IMR-90 (cell line): ENCODE results near the gene PLN. TPM values are rescaled to one million over a fixed set of nuclear protein-coding genes. Genes with fewer than 3 reads are reported as not detected.

ENCODE experiments used
- ATAC-seq: fragments of 200-7000 bp; cut with Tn5 transposase; 2 replicates; pipeline ENCODE4 v1.9.1; 2020; ENCODE audit warnings: low read depth, mild to moderate bottlenecking, moderate library complexity
- BruUV-seq: library from RNA; stranded (reverse); fragments of 400-500 nt; replicated peaks from 2 replicates; lab custom pipeline; 2021; lab: Mats Ljungman, UMichigan
- CTCF ChIA-PET: fragments of 300-600 bp; formaldehyde crosslinking; extraction: SDS; loops from one replicate; lab custom pipeline; 2021; ENCODE audit warnings: antibody characterized with exemption; lab: Yijun Ruan, JAX
- POLR2A ChIA-PET: fragments of 300-600 bp; sonication (Branson Sonifier 250); formaldehyde crosslinking; loops from one replicate; lab custom pipeline; 2022; ENCODE audit warnings: antibody characterized with exemption; ENCODE audit not compliant: unreplicated experiment; lab: Charles Lee
- DNase-seq: peaks from one replicate; pipeline ENCODE4 v3.0.0; 2013
- H2AFZ ChIP-seq: replicated peaks from 2 replicates; pipeline ENCODE3; 2013; ENCODE audit warnings: low read length, mild to moderate bottlenecking; ENCODE audit not compliant: poor library complexity
- H2AK5ac ChIP-seq: 2 replicates; pipeline ENCODE4 v1.6.1; 2013; ENCODE audit warnings: low read depth, low read length, inconsistent platforms
- H2AK9ac ChIP-seq: replicated peaks from 2 replicates; pipeline ENCODE3; 2013; ENCODE audit warnings: mild to moderate bottlenecking, low read depth, low read length, moderate library complexity; ENCODE audit not compliant: poor library complexity
- H2BK120ac ChIP-seq: 2 replicates; pipeline ENCODE4 v1.6.1; 2013; ENCODE audit warnings: low read depth, low read length, inconsistent platforms
- H2BK15ac ChIP-seq: 3 replicates; pipeline ENCODE4 v1.6.1; 2013; ENCODE audit warnings: low read depth, low read length, inconsistent platforms
- H2BK20ac ChIP-seq: 2 replicates; pipeline ENCODE4 v1.6.1; 2013; ENCODE audit warnings: low read depth, mild to moderate bottlenecking, inconsistent platforms, low read length, moderate library complexity
- H2BK5ac ChIP-seq: 2 replicates; pipeline ENCODE4 v1.6.1; 2013; ENCODE audit warnings: mild to moderate bottlenecking, low read depth, low read length, inconsistent platforms; ENCODE audit not compliant: poor library complexity, severe bottlenecking
- H3K14ac ChIP-seq: replicated peaks from 2 replicates; pipeline ENCODE4 v1.6.1; 2013; ENCODE audit warnings: low read depth, low read length, inconsistent platforms
- H3K18ac ChIP-seq: 2 replicates; pipeline ENCODE4 v1.6.1; 2013; ENCODE audit warnings: low read depth, low read length, control low read depth
- H3K23ac ChIP-seq: 2 replicates; pipeline ENCODE4 v1.6.1; 2013; ENCODE audit warnings: low read depth, low read length, inconsistent platforms
- H3K27ac ChIP-seq: 2 replicates; pipeline ENCODE4 v1.5.1; 2013; ENCODE audit warnings: mild to moderate bottlenecking, control low read depth, low read length; ENCODE audit not compliant: insufficient read depth
- H3K27me3 ChIP-seq: 2 replicates; pipeline ENCODE4 v1.6.1; 2013; ENCODE audit warnings: low read length; ENCODE audit not compliant: control insufficient read depth, insufficient read depth
- H3K36me3 ChIP-seq: 2 replicates; pipeline ENCODE4 v1.6.1; 2013; ENCODE audit warnings: low read length, mixed read lengths; ENCODE audit not compliant: control insufficient read depth, insufficient read depth
- H3K4ac ChIP-seq: 2 replicates; pipeline ENCODE4 v1.6.1; 2013; ENCODE audit warnings: low read depth, low read length, inconsistent platforms
- H3K4me1 ChIP-seq: 2 replicates; pipeline ENCODE4 v1.6.1; 2013; ENCODE audit warnings: low read length, mixed read lengths; ENCODE audit not compliant: control insufficient read depth, insufficient read depth
- H3K4me2 ChIP-seq: 2 replicates; pipeline ENCODE4 v1.6.1; 2013; ENCODE audit warnings: low read depth, mild to moderate bottlenecking, control low read depth, low read length, moderate library complexity
- H3K4me3 ChIP-seq: 2 replicates; pipeline ENCODE4 v1.5.1; 2013; ENCODE audit warnings: low read depth, mild to moderate bottlenecking, control low read depth, low read length, moderate library complexity; ENCODE audit not compliant: insufficient read depth
- H3K56ac ChIP-seq: 2 replicates; pipeline ENCODE4 v1.6.1; 2013; ENCODE audit warnings: low read length, inconsistent platforms; ENCODE audit not compliant: insufficient read depth; ENCODE audit errors: extremely low read depth
- H3K79me1 ChIP-seq, 2 experiments: 2 replicates each; pipeline ENCODE4 v1.6.1; 2013; ENCODE audit warnings: low read length in 2 of 2, inconsistent platforms in 1 of 2, low read depth in 1 of 2
- H3K9ac ChIP-seq: 2 replicates; pipeline ENCODE4 v1.6.1; 2013; ENCODE audit warnings: low read depth, low read length, control low read depth
- H3K9me1 ChIP-seq: 2 replicates; pipeline ENCODE4 v1.6.1; 2013; ENCODE audit warnings: low read length, inconsistent platforms; ENCODE audit not compliant: insufficient read depth
- H3K9me3 ChIP-seq: 2 replicates; pipeline ENCODE4 v1.6.1; 2013; ENCODE audit warnings: low read length; ENCODE audit not compliant: control insufficient read depth, insufficient read depth
- H4K20me1 ChIP-seq: 2 replicates; pipeline ENCODE4 v1.6.1; 2013; ENCODE audit warnings: low read length, inconsistent platforms; ENCODE audit not compliant: insufficient read depth
- H4K5ac ChIP-seq: 2 replicates; pipeline ENCODE4 v1.6.1; 2013; ENCODE audit warnings: mild to moderate bottlenecking, low read depth, low read length, control low read depth
- H4K8ac ChIP-seq, 2 experiments: 2 replicates each; pipeline ENCODE4 v1.6.1; 2013; ENCODE audit warnings: low read depth in 2 of 2, low read length in 2 of 2, control low read depth in 1 of 2, inconsistent platforms in 1 of 2
- H4K91ac ChIP-seq: 2 replicates; pipeline ENCODE4 v1.6.1; 2013; ENCODE audit warnings: low read depth, low read length, inconsistent platforms; ENCODE audit not compliant: insufficient read depth
- CHD1 ChIP-seq: IDR thresholded peaks from 2 replicates; pipeline ENCODE4 v1.6.1; 2012; ENCODE audit warnings: low read depth, low read length, improper control_type of control experiment
- RAD21 ChIP-seq: IDR thresholded peaks from 2 replicates; pipeline ENCODE4 v1.6.1; 2012; ENCODE audit warnings: low read length, improper control_type of control experiment
- WGBS, 2 experiments: methylation state at CpG; one replicate each; pipeline versions ENCODE4 v1.1.5 to v1.1.7; 2013; ENCODE audit warnings: missing lambda C conversion rate in 2 of 2; ENCODE audit not compliant: insufficient read length in 1 of 2; ENCODE audit errors: extremely low coverage in 2 of 2; 5-methylcytosine and 5-hydroxymethylcytosine counted together
- dilution Hi-C: fragments of 300-500 bp; cut with HindIII; formaldehyde crosslinking; loops from one replicate; pipeline ENCODE4 v1.14.3; 2018; ENCODE audit warnings: low sequenced_read_pairs; ENCODE audit not compliant: unreplicated experiment
- in situ Hi-C: fragments of 300-500 bp; cut with MboI; formaldehyde crosslinking; loops from 3 replicates; pipeline ENCODE4 v1.14.3; 2019; ENCODE audit warnings: low sequenced_read_pairs, inconsistent platforms, mixed read lengths
- intact Hi-C: fragments of 100-400 bp; cut with micrococcal nuclease; formaldehyde crosslinking; loops from 2 replicates; pipeline ENCODE4 v1.10.0; 2022
- polyA plus RNA-seq, 3 experiments: library from polyadenylated mRNA; depleted of rRNA; stranded (reverse); fragments of >200 nt; gene quantifications; 2 replicates each; pipeline ENCODE4 v1.2.3, GENCODE V29; 2012; ENCODE audit warnings: low replicate concordance in 1 of 3
- total RNA-seq: library from RNA; depleted of rRNA; stranded (reverse); fragments of >200 nt; gene quantifications from 2 replicates; pipeline ENCODE4 v1.2.3, GENCODE V29; 2012

The PLN gene
- total and polyA plus RNA-seq, 2 of the 4 experiments (the other 2 are of a cell fraction), result under 0.01 TPM; not detected in 1

- BruUV-seq, result no TSS peak
- in situ Hi-C loops, result no loop called here
- ATAC-seq, result no peak
Observed at GRCh38 chr6:118597636-118598035, 49.5 kb downstream of the PLN start.

More at GRCh38 chr6:118597636-118598035, 49.5 kb downstream of the PLN start:
- TF ChIP-seq RAD21 (no peak), CHD1 (no peak)
- Histone ChIP-seq H3K9ac (no peak overlapping the region), H3K4ac (no peak overlapping the region), H3K18ac (no peak overlapping the region), H3K9me1 (no peaks in the 10 kb centered on the region), H3K56ac (no peak overlapping the region), H3K4me2 (no peak overlapping the region), H3K9me3 (no peaks in the 10 kb centered on the region), H2AK5ac (no peak overlapping the region), H3K14ac (no peak overlapping the region), H2AFZ (no peak overlapping the region), H2AK9ac (no peak overlapping the region), H2BK5ac (no peak overlapping the region), H2BK15ac (no peak overlapping the region), H2BK20ac (no peak overlapping the region), H4K91ac (no peak overlapping the region), H4K5ac (no peak overlapping the region), H3K23ac (no peak overlapping the region), H3K4me1 (no peaks in the 10 kb centered on the region), H4K8ac (no peak overlapping the region), H2BK120ac (no peak overlapping the region), H3K27me3 (no peaks in the 10 kb centered on the region), H3K27ac (no peak overlapping the region), H3K79me1 (peaks cover 25 to 26% of the 10 kb centered on the region in 2 experiments), H4K20me1 (peaks cover 9% of the 10 kb centered on the region; the same call in 1 of the 2 replicates), H3K4me3 (no peak overlapping the region), H3K36me3 (no peaks in the 10 kb centered on the region)
- dilution Hi-C loops (no loop called here), intact Hi-C loops (no loop called here)
- POLR2A ChIA-PET, result no interaction called here
- WGBS, 2 experiments, result 50% methylated on average over 1 of the region's 3 CpGs; no CpG with 5 or more reads in 1 of the 2 experiments
- CTCF ChIA-PET, result interaction anchor here (0.6 to 1.8 kb wide), 2 partner anchors 9 kb away, joined by 3 to 4 read pairs; no protein-coding TSS in a partner anchor
- DNase-seq, result no peak
